ENCODE results near the gene NFAM1.

Gene NFAM1

GRCh38 chr22:42414565-42415303 lies 17.5 kb downstream of the NFAM1 start:
- no peak for DNase-seq (ENCODE audit: low spot score)

- DNase-seq (ENCODE audit: low spot score): no peak
Measured at GRCh38 chr22:42414021-42414420, 18.2 kb downstream of the NFAM1 start.

- DNase-seq (ENCODE audit: low spot score): no peak
Measured at GRCh38 chr22:42412744-42413333, 19.4 kb downstream of the NFAM1 start.

- no peak for DNase-seq (ENCODE audit: low spot score)
Measured at GRCh38 chr22:42410708-42411107, 21.5 kb downstream of the NFAM1 start.

- no peak for DNase-seq (ENCODE audit: low spot score)
Measured at GRCh38 chr22:42408810-42409529, 23.2 kb downstream of the NFAM1 start.

- DNase-seq (ENCODE audit: low spot score): no peak
Measured at GRCh38 chr22:42408276-42408675, 23.9 kb downstream of the NFAM1 start.

- no peak for DNase-seq (ENCODE audit: low spot score)
Measured at GRCh38 chr22:42404266-42404665, 27.9 kb downstream of the NFAM1 start.

GRCh38 chr22:42401535-42402334 lies 30.5 kb downstream of the NFAM1 start:
- no peak for DNase-seq (ENCODE audit: low spot score)

- DNase-seq (ENCODE audit: low spot score): no peak
Measured at GRCh38 chr22:42400811-42401534, 31.2 kb downstream of the NFAM1 start.

GRCh38 chr22:42399315-42400271 lies 32.6 kb downstream of the NFAM1 start:
- peak; percentile 79 for DNase-seq (ENCODE audit: low spot score)

- DNase-seq (ENCODE audit: low spot score): peak; percentile 82
Measured at GRCh38 chr22:42397332-42398249, 34.6 kb downstream of the NFAM1 start.

- DNase-seq (ENCODE audit: low spot score): peak; percentile 74
Measured at GRCh38 chr22:42396621-42397331, 35.4 kb downstream of the NFAM1 start.

- no peak for DNase-seq (ENCODE audit: low spot score)
Measured at GRCh38 chr22:42389143-42389542, 43.1 kb downstream of the NFAM1 start.

GRCh38 chr22:42388130-42388797 lies 43.9 kb downstream of the NFAM1 start:
- peak; percentile 44 for DNase-seq (ENCODE audit: low spot score)

- DNase-seq (ENCODE audit: low spot score): no peak
Measured at GRCh38 chr22:42387631-42388030, 44.6 kb downstream of the NFAM1 start.

- DNase-seq (ENCODE audit: low spot score): no peak
Measured at GRCh38 chr22:42385696-42386095, 46.5 kb downstream of the NFAM1 start.

- DNase-seq (ENCODE audit: low spot score): no peak
Measured at GRCh38 chr22:42384506-42384905, 47.7 kb downstream of the NFAM1 start.

GRCh38 chr22:42383851-42384417 lies 48.3 kb downstream of the NFAM1 start:
- no peak for DNase-seq (ENCODE audit: low spot score)
